ENCODE data around the gene SMNDC1. TPM values are rescaled to one million over a fixed set of nuclear protein-coding genes. Genes with fewer than 3 reads are reported as not detected.

SMNDC1 gene
- total RNA-seq, 1 experiment from 2014 or later, result 48.2 TPM

DNA sequence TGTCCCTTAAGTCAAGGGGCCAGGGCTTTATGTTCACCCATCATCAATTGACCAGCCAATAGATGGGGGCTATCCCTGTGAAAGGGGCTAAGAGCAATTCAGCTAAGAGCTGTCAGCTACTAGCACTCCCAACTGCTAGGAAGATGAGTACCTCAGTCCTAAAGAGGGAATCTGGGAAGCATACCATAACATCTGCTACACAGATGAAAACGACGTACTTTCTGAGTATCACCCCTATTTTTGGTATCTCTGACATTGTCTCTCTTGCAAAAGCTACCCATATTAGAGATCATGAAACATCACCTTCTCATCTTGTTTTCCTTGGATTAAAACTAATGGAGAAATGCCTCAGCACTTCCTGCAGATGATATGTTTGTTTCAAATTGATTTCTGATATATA lies 7.5 kb upstream of the SMNDC1 start:
- Mint-ChIP-seq H3K9me3 (ENCODE audit: unreplicated experiment) (no peaks in the 10 kb centered on the region), H3K4me3 (ENCODE audit: unreplicated experiment) (no peak overlapping the region), H3K4me1 (ENCODE audit: insufficient read depth, unreplicated experiment) (no peaks in the 10 kb centered on the region), H3K36me3 (ENCODE audit: insufficient read depth, unreplicated experiment) (no peaks in the 10 kb centered on the region), H3K27me3 (ENCODE audit: insufficient read depth, unreplicated experiment) (no peaks in the 10 kb centered on the region), H3K27ac (ENCODE audit: low read depth, unreplicated experiment) (no peak overlapping the region)
- intact Hi-C loops (cut with micrococcal nuclease), result loop anchor here (5.0 kb wide), 1 partner anchor 100 kb away; no protein-coding TSS in a partner anchor
- ChIA-PET POLR2A (interaction anchor here (0.5 to 1.6 kb wide), 6 partner anchors 11 to 187 kb away, joined by 3 to 11 read pairs (median 3); no protein-coding TSS in a partner anchor), CTCF (interaction anchor here (0.5 to 3.7 kb wide), 11 partner anchors 9 to 287 kb away, joined by 3 to 24 read pairs (median 4); no protein-coding TSS in a partner anchor)
- TF ChIP-seq, protein P1, sequence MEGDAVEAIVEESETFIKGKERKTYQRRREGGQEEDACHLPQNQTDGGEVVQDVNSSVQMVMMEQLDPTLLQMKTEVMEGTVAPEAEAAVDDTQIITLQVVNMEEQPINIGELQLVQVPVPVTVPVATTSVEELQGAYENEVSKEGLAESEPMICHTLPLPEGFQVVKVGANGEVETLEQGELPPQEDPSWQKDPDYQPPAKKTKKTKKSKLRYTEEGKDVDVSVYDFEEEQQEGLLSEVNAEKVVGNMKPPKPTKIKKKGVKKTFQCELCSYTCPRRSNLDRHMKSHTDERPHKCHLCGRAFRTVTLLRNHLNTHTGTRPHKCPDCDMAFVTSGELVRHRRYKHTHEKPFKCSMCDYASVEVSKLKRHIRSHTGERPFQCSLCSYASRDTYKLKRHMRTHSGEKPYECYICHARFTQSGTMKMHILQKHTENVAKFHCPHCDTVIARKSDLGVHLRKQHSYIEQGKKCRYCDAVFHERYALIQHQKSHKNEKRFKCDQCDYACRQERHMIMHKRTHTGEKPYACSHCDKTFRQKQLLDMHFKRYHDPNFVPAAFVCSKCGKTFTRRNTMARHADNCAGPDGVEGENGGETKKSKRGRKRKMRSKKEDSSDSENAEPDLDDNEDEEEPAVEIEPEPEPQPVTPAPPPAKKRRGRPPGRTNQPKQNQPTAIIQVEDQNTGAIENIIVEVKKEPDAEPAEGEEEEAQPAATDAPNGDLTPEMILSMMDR (IDR thresholded peaks at IDR 0.05; ENCODE audit: unreplicated experiment), result no peak
- no peak for DNase-seq (ENCODE audit: unreplicated experiment)
- BruUV-seq (replicated peaks), result no TSS peak

DNA sequence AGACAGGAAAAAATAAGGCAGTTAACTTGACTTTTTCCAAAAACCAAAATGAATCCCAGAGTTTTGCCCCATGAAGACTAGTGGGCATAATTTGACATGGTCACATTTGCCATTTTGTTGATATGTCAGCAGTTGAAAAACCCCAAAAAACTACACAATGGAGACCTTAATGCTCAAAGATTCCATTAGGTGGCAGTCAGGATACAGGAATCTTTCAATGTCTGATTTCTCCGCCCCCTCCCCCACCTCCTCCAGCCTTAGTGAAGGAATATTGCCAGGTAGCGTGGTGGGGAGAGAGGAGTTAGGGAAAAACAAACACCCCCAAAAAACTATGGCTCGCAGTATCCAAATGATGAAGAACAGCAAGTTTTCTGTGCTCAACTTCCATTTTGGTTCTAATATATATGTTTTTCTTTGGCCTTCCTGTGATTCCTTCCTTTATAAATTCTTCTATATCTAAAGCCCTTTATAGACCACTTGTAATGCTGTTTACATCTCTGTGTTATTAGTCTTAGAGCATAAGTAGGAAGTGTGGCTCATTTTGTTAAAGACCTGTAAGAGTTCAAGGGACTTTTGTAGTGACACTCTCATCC lies 6.7 kb upstream of the SMNDC1 start:
- no peaks in the 10 kb centered on the region for H3K4me1 Mint-ChIP-seq (ENCODE audit: insufficient read depth, unreplicated experiment)
- H3K9me3 Mint-ChIP-seq (ENCODE audit: unreplicated experiment), result no peaks in the 10 kb centered on the region
- BruUV-seq (replicated peaks), result no TSS peak
- H3K4me3 Mint-ChIP-seq (ENCODE audit: unreplicated experiment), result no peak overlapping the region
- ChIA-PET CTCF (interaction anchor here (0.5 to 3.7 kb wide), 12 partner anchors 23 to 288 kb away, joined by 3 to 29 read pairs (median 5); no protein-coding TSS in a partner anchor), POLR2A (interaction anchor here (1.4 to 1.6 kb wide), 2 partner anchors 185 to 188 kb away, joined by 3 to 11 read pairs; no protein-coding TSS in a partner anchor)
- intact Hi-C loops (cut with micrococcal nuclease), result loop anchor here (1.0 to 5.0 kb wide), 7 partner anchors 43 to 435 kb away; no protein-coding TSS in a partner anchor
- no peaks in the 10 kb centered on the region for H3K27me3 Mint-ChIP-seq (ENCODE audit: insufficient read depth, unreplicated experiment)
- TF ChIP-seq, protein P1 (IDR thresholded peaks at IDR 0.05; ENCODE audit: unreplicated experiment), result peak; percentile 69
- no peak overlapping the region for H3K27ac Mint-ChIP-seq (ENCODE audit: low read depth, unreplicated experiment)
- peak; percentile 77 for DNase-seq (ENCODE audit: unreplicated experiment)
- H3K36me3 Mint-ChIP-seq (ENCODE audit: insufficient read depth, unreplicated experiment), result no peaks in the 10 kb centered on the region

DNA sequence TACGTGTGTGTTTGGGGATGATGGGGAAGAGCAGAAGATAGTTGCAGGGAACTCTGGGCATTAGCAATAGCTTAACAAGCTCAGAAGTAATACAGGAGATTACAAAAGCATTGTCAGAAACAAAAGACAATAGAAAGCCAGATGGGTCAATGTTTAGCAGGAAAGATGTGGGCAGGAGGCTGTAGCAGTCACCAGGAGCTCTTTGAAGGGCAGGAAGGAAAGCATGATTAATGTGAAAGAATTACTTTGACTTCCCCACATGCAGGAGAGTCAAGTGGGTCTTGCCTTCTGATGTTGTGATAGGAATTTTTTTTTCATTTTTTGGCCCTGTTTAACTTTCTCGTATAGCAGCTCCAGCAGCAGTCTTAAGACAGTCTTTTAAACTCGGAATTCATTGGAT lies 6.0 kb upstream of the SMNDC1 start:
- Mint-ChIP-seq H3K36me3 (ENCODE audit: insufficient read depth, unreplicated experiment) (no peaks in the 10 kb centered on the region), H3K27ac (ENCODE audit: low read depth, unreplicated experiment) (no peak overlapping the region), H3K4me3 (ENCODE audit: unreplicated experiment) (no peak overlapping the region), H3K27me3 (ENCODE audit: insufficient read depth, unreplicated experiment) (no peaks in the 10 kb centered on the region), H3K9me3 (ENCODE audit: unreplicated experiment) (no peaks in the 10 kb centered on the region), H3K4me1 (ENCODE audit: insufficient read depth, unreplicated experiment) (no peaks in the 10 kb centered on the region)
- no TSS peak for BruUV-seq (replicated peaks)
- ChIA-PET CTCF (interaction anchor here (0.6 to 7.0 kb wide), 25 partner anchors 9 to 298 kb away, joined by 3 to 87 read pairs (median 4); no protein-coding TSS in a partner anchor), POLR2A (interaction anchor here (0.7 to 1.2 kb wide), 5 partner anchors 44 to 492 kb away, joined by 3 to 4 read pairs (median 3); no protein-coding TSS in a partner anchor)
- TF ChIP-seq, protein P1 (IDR thresholded peaks at IDR 0.05; ENCODE audit: unreplicated experiment), result no peak
- no peak for DNase-seq (ENCODE audit: unreplicated experiment)
- intact Hi-C loops (cut with micrococcal nuclease), result loop anchor here (1.0 to 5.0 kb wide), 7 partner anchors 44 to 436 kb away; no protein-coding TSS in a partner anchor

DNA sequence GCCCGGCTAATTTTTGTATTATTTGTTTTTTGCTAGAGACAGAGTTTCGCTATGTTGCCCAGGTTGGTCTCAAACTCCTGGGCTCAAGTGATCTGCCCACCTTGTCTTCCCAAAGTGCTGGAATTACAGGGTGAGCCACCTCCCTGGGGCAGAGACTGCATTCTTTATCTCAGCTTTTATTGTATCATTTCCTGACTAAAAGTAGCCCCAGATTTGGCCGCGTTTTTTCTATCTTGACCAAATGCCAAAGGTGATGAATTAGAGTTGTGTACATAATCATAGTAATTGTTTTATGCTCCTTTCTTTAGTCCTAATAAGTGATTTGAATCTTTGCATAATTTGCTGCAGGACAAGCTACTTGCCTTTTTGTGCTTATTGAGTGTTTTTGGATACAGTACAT lies 3.1 kb upstream of the SMNDC1 start:
- TF ChIP-seq, protein P1 (IDR thresholded peaks at IDR 0.05; ENCODE audit: unreplicated experiment), result no peak
- no peaks in the 10 kb centered on the region for H3K27me3 Mint-ChIP-seq (ENCODE audit: insufficient read depth, unreplicated experiment)
- peaks cover 9% of the 10 kb centered on the region for H3K36me3 Mint-ChIP-seq (ENCODE audit: insufficient read depth, unreplicated experiment)
- H3K27ac Mint-ChIP-seq (ENCODE audit: low read depth, unreplicated experiment), result no peak overlapping the region
- intact Hi-C loops (cut with micrococcal nuclease), result loop anchor here (5.0 kb wide), 1 partner anchor 564 kb away; the partner anchor contains the start of gene PDCD4
- ChIA-PET CTCF (interaction anchor here (0.5 to 7.0 kb wide), 18 partner anchors 13 to 1829 kb away, joined by 3 to 87 read pairs (median 4); no protein-coding TSS in a partner anchor), POLR2A (interaction anchor here (0.6 to 4.8 kb wide), 4 partner anchors 189 to 586 kb away, joined by 3 to 44 read pairs (median 17); partner anchors contain the start of gene DUSP5)
- peak; percentile 51 for DNase-seq (ENCODE audit: unreplicated experiment)
- no TSS peak for BruUV-seq (replicated peaks)
- H3K4me3 Mint-ChIP-seq (ENCODE audit: unreplicated experiment), result no peak overlapping the region
- H3K9me3 Mint-ChIP-seq (ENCODE audit: unreplicated experiment), result no peaks in the 10 kb centered on the region
- peaks cover 10% of the 10 kb centered on the region for H3K4me1 Mint-ChIP-seq (ENCODE audit: insufficient read depth, unreplicated experiment)

All from MCF 10A (cell line).